ENCODE results near the gene POLK. TPM values are rescaled to one million over a fixed set of nuclear protein-coding genes. Genes with fewer than 3 reads are reported as not detected.
A peak's percentile ranks its signal among the peaks of the same experiment; 100 is the strongest.
"Not testable (repeated sequence)": the region's sequence is repeated elsewhere in the genome, so short reads cannot be mapped to it uniquely, and the experiment has no call there.

The POLK gene
- polyA plus RNA-seq, 1 experiment, result 30.9 TPM

DNA sequence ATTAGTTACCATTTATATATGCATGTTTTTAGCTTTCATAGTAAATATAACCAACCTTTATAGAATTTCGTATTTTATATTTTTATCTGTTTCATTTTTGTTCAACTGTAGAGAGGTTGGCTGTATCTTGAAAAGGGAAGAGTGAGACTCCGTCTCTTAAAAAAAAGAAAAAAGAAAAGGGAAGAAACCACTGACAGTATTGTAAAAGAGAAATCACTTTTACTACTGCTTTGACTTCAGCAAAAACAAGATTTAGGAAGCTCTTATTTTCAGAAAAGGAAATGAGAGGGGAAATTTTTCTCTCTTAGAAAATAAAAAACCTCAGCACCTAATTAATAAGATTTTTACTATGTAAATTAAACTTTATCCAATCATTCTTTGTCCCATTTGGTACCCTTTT lies 14.4 kb downstream of the POLK start:
- Histone ChIP-seq H3K4me3 (ENCODE audit: low read depth, low read length) (no peak overlapping the region), H3K9me3 (ENCODE audit: control insufficient read depth, insufficient read depth, low read length) (peaks cover 5% of the 10 kb centered on the region; the same call in 1 of the 2 replicates), H3K27ac (ENCODE audit: low read depth, low read length) (no peak overlapping the region), H3K27me3 (ENCODE audit: control insufficient read depth, insufficient read depth, low read length) (no peaks in the 10 kb centered on the region)
- ChIA-PET CTCF (no interaction called here), POLR2A (interaction anchor here (0.7 kb wide), 1 partner anchor 22 kb away, joined by 4 read pairs; no protein-coding TSS in a partner anchor)
- TF ChIP-seq, protein P1, sequence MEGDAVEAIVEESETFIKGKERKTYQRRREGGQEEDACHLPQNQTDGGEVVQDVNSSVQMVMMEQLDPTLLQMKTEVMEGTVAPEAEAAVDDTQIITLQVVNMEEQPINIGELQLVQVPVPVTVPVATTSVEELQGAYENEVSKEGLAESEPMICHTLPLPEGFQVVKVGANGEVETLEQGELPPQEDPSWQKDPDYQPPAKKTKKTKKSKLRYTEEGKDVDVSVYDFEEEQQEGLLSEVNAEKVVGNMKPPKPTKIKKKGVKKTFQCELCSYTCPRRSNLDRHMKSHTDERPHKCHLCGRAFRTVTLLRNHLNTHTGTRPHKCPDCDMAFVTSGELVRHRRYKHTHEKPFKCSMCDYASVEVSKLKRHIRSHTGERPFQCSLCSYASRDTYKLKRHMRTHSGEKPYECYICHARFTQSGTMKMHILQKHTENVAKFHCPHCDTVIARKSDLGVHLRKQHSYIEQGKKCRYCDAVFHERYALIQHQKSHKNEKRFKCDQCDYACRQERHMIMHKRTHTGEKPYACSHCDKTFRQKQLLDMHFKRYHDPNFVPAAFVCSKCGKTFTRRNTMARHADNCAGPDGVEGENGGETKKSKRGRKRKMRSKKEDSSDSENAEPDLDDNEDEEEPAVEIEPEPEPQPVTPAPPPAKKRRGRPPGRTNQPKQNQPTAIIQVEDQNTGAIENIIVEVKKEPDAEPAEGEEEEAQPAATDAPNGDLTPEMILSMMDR (IDR thresholded peaks at IDR 0.05; ENCODE audit: low read depth, low read length), result no peak
- DNase-seq (ENCODE audit: low read depth, low spot score), result no peak

DNA sequence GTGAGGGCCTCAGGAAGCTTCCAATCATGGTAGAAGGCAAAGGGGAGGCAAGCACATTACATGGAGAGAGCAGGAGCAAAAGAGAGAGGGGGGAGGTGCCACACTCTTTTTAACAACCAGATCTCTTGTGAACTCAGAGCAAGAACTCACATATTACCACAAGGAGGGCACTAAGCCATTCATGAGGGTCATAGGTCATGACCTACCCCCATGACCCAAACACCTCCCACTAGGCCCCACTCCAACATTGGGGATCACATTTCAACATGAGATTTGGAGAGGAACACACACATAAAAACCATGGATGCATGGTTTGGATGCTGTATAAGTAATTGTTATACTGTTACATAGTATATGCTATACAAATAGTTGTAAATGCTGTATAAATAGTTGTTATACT lies 17.5 kb downstream of the POLK start:
- TF ChIP-seq, protein P1 (IDR thresholded peaks at IDR 0.05; ENCODE audit: low read depth, low read length), result no peak
- no peaks in the 10 kb centered on the region for H3K27me3 ChIP-seq (ENCODE audit: control insufficient read depth, insufficient read depth, low read length)
- CTCF ChIA-PET, result no interaction called here

DNA sequence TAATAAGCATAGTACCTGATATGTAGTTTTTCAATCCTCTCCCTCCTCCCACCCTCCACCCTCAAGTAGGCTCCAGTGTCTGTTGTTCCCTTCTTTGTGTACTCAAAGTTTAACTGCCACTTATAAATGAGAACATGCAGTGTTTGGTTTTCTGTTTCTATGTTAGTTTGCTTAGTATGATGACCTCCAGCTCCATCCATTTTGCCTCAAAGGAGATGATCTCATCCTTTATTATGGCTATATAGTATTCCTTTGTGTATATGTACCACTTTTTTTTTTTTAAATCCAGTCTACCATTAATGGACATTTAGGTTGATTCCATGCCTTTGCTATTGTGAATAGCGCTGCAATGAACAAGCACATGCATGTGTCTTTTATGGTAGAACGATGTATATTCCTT lies 20.5 kb downstream of the POLK start:
- H3K27ac ChIP-seq (ENCODE audit: low read depth, low read length), result no peak overlapping the region
- 0 out of 2 replicates have a peak, but pooled peaks cover 3% of the 10 kb centered on the region for H3K9me3 ChIP-seq (ENCODE audit: control insufficient read depth, insufficient read depth, low read length)
- POLR2A ChIA-PET, result no interaction called here
- no peaks in the 10 kb centered on the region for H3K27me3 ChIP-seq (ENCODE audit: control insufficient read depth, insufficient read depth, low read length)
- CTCF ChIA-PET, result interaction anchor here (1.5 kb wide), 1 partner anchor 20 kb away, joined by 4 read pairs; the partner anchor contains the start of genes CERT1 and POLK
- TF ChIP-seq, protein P1 (IDR thresholded peaks at IDR 0.05; ENCODE audit: low read depth, low read length), result no peak
- DNase-seq (ENCODE audit: low read depth, low spot score), result no peak
- H3K4me3 ChIP-seq (ENCODE audit: low read depth, low read length), result no peak overlapping the region

More for the DNA sequence above, 17.5 kb downstream of the POLK start:
- H3K27ac ChIP-seq (ENCODE audit: low read depth, low read length), result no peak overlapping the region
- no peak overlapping the region for H3K4me3 ChIP-seq (ENCODE audit: low read depth, low read length)
- POLR2A ChIA-PET, result no interaction called here
- DNase-seq (ENCODE audit: low read depth, low spot score), result no peak
- H3K9me3 ChIP-seq (ENCODE audit: control insufficient read depth, insufficient read depth, low read length), result 0 out of 2 replicates have a peak, but pooled peaks cover 3% of the 10 kb centered on the region

DNA sequence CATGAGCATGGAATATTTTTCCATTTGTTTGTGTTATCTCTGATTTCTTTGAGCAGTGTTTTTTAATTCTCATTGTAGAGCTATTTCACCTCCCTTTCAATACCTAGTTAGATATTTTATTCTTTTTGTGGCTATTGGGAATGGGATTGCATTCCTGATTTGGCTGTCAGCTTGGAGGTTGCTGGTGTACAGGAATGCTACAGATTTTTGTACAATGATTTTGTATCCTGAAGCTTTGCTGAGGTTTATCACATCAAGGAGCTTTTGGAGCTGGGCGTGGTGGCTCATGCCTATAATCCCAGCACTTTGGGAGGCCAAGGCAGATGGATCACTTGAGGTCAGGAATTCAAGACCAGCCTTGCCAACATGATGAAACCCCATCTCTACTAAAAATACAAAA lies 22.0 kb downstream of the POLK start:
- peak; percentile 4 for DNase-seq (ENCODE audit: low read depth, low spot score)
- POLR2A ChIA-PET; H3K9me3 ChIP-seq (ENCODE audit: control insufficient read depth, insufficient read depth, low read length); CTCF ChIA-PET; H3K4me3 ChIP-seq (ENCODE audit: low read depth, low read length); H3K27me3 ChIP-seq (ENCODE audit: control insufficient read depth, insufficient read depth, low read length); H3K27ac ChIP-seq (ENCODE audit: low read depth, low read length): not testable (repeated sequence)

DNA sequence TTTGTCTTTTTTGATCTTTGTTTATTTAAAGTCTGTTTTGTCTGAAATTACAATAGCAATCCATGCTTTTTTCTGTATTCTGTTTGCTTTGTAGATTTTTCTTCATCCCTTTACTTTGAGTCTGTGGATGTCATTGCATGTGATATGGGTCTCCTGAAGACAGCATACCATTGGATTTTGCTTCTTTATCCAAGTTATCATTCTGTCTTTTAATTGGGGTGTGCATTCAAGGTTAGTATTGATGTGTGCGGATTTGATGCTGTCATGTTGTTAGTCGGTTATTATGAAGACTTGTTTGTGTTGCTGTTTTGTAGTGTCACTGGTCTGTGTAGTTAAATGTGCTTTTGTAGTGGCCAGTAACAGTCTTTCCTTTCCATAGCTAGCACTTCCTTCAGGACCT lies 23.0 kb downstream of the POLK start:
- Histone ChIP-seq H3K4me3 (ENCODE audit: low read depth, low read length) (no peak overlapping the region), H3K27ac (ENCODE audit: low read depth, low read length) (no peak overlapping the region), H3K27me3 (ENCODE audit: control insufficient read depth, insufficient read depth, low read length) (no peaks in the 10 kb centered on the region), H3K9me3 (ENCODE audit: control insufficient read depth, insufficient read depth, low read length) (0 out of 2 replicates have a peak, but pooled peaks cover 3% of the 10 kb centered on the region)
- CTCF ChIA-PET, result no interaction called here
- no peak for DNase-seq (ENCODE audit: low read depth, low spot score)
- TF ChIP-seq, protein P1 (IDR thresholded peaks at IDR 0.05; ENCODE audit: low read depth, low read length), result no peak
- POLR2A ChIA-PET, result interaction anchor here (0.6 kb wide), 1 partner anchor 10 kb away, joined by 3 read pairs; no protein-coding TSS in a partner anchor
